WTC11 (cell line): ENCODE data around the gene LAMA4. TPM values are rescaled to one million over a fixed set of nuclear protein-coding genes. Genes with fewer than 3 reads are reported as not detected.

Source experiments
- ATAC-seq: fragments of 200-7000 bp; cut with Tn5 transposase; 2 replicates; pipeline ENCODE4 v1.10.0; 2021; ENCODE audit warnings: mild to moderate bottlenecking, moderate library complexity
- CTCF ChIA-PET: fragments of 300-600 bp; sonication (Branson Sonifier 250); formaldehyde crosslinking; loops from one replicate; lab custom pipeline; 2021; ENCODE audit warnings: antibody characterized with exemption; lab: Charles Lee
- POLR2A ChIA-PET: fragments of 350-600 bp; sonication (Branson Sonifier 250); formaldehyde crosslinking; loops from one replicate; lab custom pipeline; 2021; ENCODE audit warnings: antibody characterized with exemption; lab: Charles Lee
- DNase-seq: peaks from one replicate; pipeline ENCODE4 v3.0.0; 2021; ENCODE audit warnings: low spot score
- H3K27ac Mint-ChIP-seq: 2 replicates; pipeline ENCODE4 v1.8.0; 2021; ENCODE audit warnings: mixed read lengths
- H3K27me3 Mint-ChIP-seq: 2 replicates; pipeline ENCODE4 v1.8.0; 2021; ENCODE audit warnings: low read depth, mild to moderate bottlenecking, moderate library complexity, mixed read lengths
- H3K36me3 Mint-ChIP-seq: 2 replicates; pipeline ENCODE4 v1.8.0; 2021; ENCODE audit warnings: mixed read lengths
- H3K4me1 Mint-ChIP-seq: 2 replicates; pipeline ENCODE4 v1.8.0; 2022; ENCODE audit warnings: mixed read lengths
- H3K4me3 Mint-ChIP-seq: 2 replicates; pipeline ENCODE4 v1.8.0; 2021; ENCODE audit warnings: mild to moderate bottlenecking, moderate library complexity, mixed read lengths
- H3K9me3 Mint-ChIP-seq: 2 replicates; pipeline ENCODE4 v1.8.0; 2021; ENCODE audit warnings: mixed read lengths
- AR ChIP-seq: fragments of 250-450 bp; sonication (Bioruptor Pico); IDR thresholded peaks from 2 replicates; pipeline ENCODE4 v1.9.0; 2021; ENCODE audit warnings: mild to moderate bottlenecking
- CREM ChIP-seq: sonication (generic); formaldehyde crosslinking; IDR thresholded peaks from 2 replicates; pipeline ENCODE4 v1.8.1; 2022; ENCODE audit warnings: mild to moderate bottlenecking, missing genetic modification reagents, moderate library complexity
- E2F1 ChIP-seq: sonication (generic); formaldehyde crosslinking; IDR thresholded peaks from 2 replicates; pipeline ENCODE4 v1.8.0; 2022; ENCODE audit warnings: mild to moderate bottlenecking, missing genetic modification reagents
- EMX1 ChIP-seq: fragments of 250-450 bp; sonication (Bioruptor Pico); IDR thresholded peaks from 2 replicates; pipeline ENCODE4 v1.8.0; 2021; ENCODE audit warnings: mild to moderate bottlenecking
- ETV6 ChIP-seq: sonication (generic); formaldehyde crosslinking; IDR thresholded peaks from 2 replicates; pipeline ENCODE4 v1.8.1; 2022; ENCODE audit warnings: mild to moderate bottlenecking, missing genetic modification reagents
- FOXP4 ChIP-seq: sonication (generic); formaldehyde crosslinking; IDR thresholded peaks from 2 replicates; pipeline ENCODE4 v1.8.0; 2022; ENCODE audit warnings: mild to moderate bottlenecking, missing genetic modification reagents
- JUN ChIP-seq: sonication (generic); formaldehyde crosslinking; IDR thresholded peaks from 2 replicates; pipeline ENCODE4 v1.8.0; 2023; ENCODE audit warnings: mild to moderate bottlenecking, missing genetic modification reagents
- OVOL2 ChIP-seq: fragments of 250-450 bp; sonication (Bioruptor Pico); IDR thresholded peaks from 2 replicates; pipeline ENCODE4 v1.9.0; 2021; ENCODE audit warnings: mild to moderate bottlenecking, borderline replicate concordance
- SMAD3 ChIP-seq: sonication (generic); formaldehyde crosslinking; IDR thresholded peaks from 2 replicates; pipeline ENCODE4 v1.8.0; 2022; ENCODE audit warnings: missing genetic modification reagents, mild to moderate bottlenecking, borderline replicate concordance
- SP1 ChIP-seq: sonication (generic); formaldehyde crosslinking; conservative IDR thresholded peaks from 2 replicates; pipeline ENCODE4 v1.8.1; 2022; ENCODE audit warnings: missing genetic modification reagents
- TEAD1 ChIP-seq: sonication (generic); formaldehyde crosslinking; IDR thresholded peaks from 2 replicates; pipeline ENCODE4 v1.8.0; 2022; ENCODE audit warnings: mild to moderate bottlenecking, missing genetic modification reagents
- USF2 ChIP-seq: sonication (generic); formaldehyde crosslinking; IDR thresholded peaks from 2 replicates; pipeline ENCODE4 v1.8.1; 2023; ENCODE audit warnings: mild to moderate bottlenecking, missing genetic modification reagents, moderate library complexity
- total RNA-seq: library from RNA; stranded (reverse); gene quantifications from 3 replicates; pipeline ENCODE4 v1.2.3, GENCODE V29; 2021
- TF ChIP-seq, protein P1 (sequence below): fragments of 200-600 bp; IDR thresholded peaks from 2 replicates; pipeline ENCODE4 v1.8.0; 2022; ENCODE audit warnings: antibody characterized with exemption

The LAMA4 gene
- total RNA-seq, 1 experiment from 2014 or later: 1.6 TPM

GRCh38 chr6:112227411-112227810 lies 27.0 kb downstream of the LAMA4 start:
- DNase-seq: no peak
- peaks cover 4% of the 10 kb centered on the region; the same call in 1 of the 2 replicates for H3K4me1 Mint-ChIP-seq
- H3K36me3 Mint-ChIP-seq: no peaks in the 10 kb centered on the region
- no peak overlapping the region for H3K27ac Mint-ChIP-seq
- peaks cover 4% of the 10 kb centered on the region; the same call in 1 of the 2 replicates for H3K9me3 Mint-ChIP-seq
- POLR2A ChIA-PET: no interaction called here
- TF ChIP-seq E2F1 (no peak), SP1 (CRISPR knock-in tag) (no peak), TEAD1 (CRISPR knock-in tag) (no peak), SMAD3 (CRISPR knock-in tag) (no peak), AR (CRISPR knock-in tag) (no peak), ETV6 (CRISPR knock-in tag) (no peak), JUN (CRISPR knock-in tag) (no peak), EMX1 (CRISPR knock-in tag) (no peak), CREM (CRISPR knock-in tag) (no peak)
- no peak for ATAC-seq
- CTCF ChIA-PET: no interaction called here
- H3K4me3 Mint-ChIP-seq: no peak overlapping the region
- no peaks in the 10 kb centered on the region for H3K27me3 Mint-ChIP-seq

- H3K27ac Mint-ChIP-seq: no peak overlapping the region
- CTCF ChIA-PET: no interaction called here
Observed at GRCh38 chr6:112225691-112226090, 28.7 kb downstream of the LAMA4 start.

More at GRCh38 chr6:112225691-112226090, 28.7 kb downstream of the LAMA4 start:
- Mint-ChIP-seq H3K4me1 (peaks cover 8% of the 10 kb centered on the region; the same call in 1 of the 2 replicates), H3K9me3 (peaks cover 4% of the 10 kb centered on the region; the same call in 1 of the 2 replicates), H3K4me3 (no peak overlapping the region), H3K27me3 (no peaks in the 10 kb centered on the region), H3K36me3 (no peaks in the 10 kb centered on the region)
- TF ChIP-seq OVOL2 (CRISPR knock-in tag) (no peak), FOXP4 (CRISPR knock-in tag) (no peak), SP1 (CRISPR knock-in tag) (no peak), USF2 (no peak)
- TF ChIP-seq, protein P1, sequence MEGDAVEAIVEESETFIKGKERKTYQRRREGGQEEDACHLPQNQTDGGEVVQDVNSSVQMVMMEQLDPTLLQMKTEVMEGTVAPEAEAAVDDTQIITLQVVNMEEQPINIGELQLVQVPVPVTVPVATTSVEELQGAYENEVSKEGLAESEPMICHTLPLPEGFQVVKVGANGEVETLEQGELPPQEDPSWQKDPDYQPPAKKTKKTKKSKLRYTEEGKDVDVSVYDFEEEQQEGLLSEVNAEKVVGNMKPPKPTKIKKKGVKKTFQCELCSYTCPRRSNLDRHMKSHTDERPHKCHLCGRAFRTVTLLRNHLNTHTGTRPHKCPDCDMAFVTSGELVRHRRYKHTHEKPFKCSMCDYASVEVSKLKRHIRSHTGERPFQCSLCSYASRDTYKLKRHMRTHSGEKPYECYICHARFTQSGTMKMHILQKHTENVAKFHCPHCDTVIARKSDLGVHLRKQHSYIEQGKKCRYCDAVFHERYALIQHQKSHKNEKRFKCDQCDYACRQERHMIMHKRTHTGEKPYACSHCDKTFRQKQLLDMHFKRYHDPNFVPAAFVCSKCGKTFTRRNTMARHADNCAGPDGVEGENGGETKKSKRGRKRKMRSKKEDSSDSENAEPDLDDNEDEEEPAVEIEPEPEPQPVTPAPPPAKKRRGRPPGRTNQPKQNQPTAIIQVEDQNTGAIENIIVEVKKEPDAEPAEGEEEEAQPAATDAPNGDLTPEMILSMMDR: no peak
- POLR2A ChIA-PET: no interaction called here
- DNase-seq: no peak
- no peak for ATAC-seq
